Stimulated activated naive CD4-positive, alpha-beta T cell (primary cell): ENCODE measurements around the gene CTSK.
"Not testable (repeated sequence)": the region's sequence is repeated elsewhere in the genome, so short reads cannot be mapped to it uniquely, and the experiment has no call there.

Source experiments
- DNase-seq, 6 experiments: peaks; one replicate each; lab custom pipeline; 2025; lab: John Stamatoyannopoulos, UW

Gene CTSK

GRCh38 chr1:150808121-150808520, at the start of gene CTSK:
Gene CTSK, minus strand, starts transcription at chr1:150808260. Its CDS starts 1,455 bp downstream, at chr1:150806805.
- DNase-seq, result no peak

GRCh38 chr1:150852734-150853133, 44.7 kb upstream of the CTSK start:
- not testable (repeated sequence) for DNase-seq

DNA sequence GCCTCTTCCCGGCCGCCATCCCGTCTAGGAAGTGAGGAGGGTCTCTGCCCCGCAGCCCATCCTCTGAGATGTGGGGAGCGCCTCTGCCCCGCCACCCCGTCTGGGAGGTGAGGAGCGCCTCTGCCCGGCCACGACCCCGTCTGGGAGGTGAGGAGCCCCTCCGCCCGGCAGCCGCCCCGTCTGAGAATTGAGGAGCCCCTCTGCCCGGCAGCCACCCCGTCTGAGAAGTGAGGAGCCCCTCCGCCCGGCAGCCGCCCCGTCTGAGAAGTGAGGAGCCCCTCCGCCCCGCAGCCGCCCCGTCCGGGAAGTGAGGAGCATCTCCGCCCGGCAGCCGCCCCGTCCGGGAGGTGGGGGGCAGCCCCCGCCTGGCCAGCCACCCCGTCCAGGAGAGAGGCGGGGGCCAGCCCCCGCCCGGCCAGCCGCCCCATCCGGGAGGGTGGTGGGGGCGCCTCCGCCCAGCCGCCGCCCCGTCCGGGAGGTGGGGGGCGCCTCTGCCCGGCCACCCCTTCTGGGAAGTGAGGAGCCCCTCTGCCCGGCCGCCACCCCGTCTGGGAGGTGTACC, 42.8 kb upstream of the CTSK start:
- not testable (repeated sequence) for DNase-seq

- DNase-seq, result no peak
Measured at GRCh38 chr1:150846473-150847146, 38.5 kb upstream of the CTSK start.

DNA sequence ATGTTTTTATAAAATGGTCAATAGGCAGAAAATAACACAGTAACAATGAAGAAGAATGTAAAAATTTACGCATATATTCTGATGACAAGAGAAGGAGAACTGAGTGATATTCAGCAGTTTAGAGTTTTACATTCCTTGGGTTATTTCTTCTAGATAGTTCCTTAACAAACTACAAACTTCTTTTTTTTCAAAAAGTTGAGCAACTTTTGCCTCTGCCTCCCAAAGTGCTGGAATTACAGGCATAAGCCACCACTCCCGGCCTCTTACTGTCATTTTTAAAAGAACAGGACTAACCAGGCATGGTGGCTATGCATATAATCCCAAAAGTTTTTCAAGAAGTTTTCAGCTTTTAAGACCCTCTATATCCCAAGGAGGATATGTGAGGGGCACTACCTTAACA, 35.4 kb upstream of the CTSK start:
- DNase-seq, result no peak

DNA sequence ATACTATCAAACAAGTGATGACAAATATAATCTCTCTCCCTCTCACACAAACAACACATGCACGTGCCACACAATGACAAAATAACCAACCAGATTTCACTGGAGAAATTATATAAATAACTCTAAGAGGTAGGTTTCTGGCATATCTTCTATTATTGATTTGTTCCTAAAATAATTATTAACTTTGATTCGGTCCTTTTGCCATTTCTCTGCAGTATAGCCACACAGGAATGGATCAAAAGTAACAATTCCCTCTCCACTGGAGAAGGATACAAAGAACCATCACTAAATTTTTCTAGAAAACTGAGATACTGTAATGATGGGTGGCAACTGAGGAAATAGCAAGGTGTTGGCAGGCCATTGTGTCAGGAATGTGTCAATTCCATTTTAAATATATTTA, 34.9 kb upstream of the CTSK start:
- DNase-seq, result no peak

GRCh38 chr1:150842343-150842742, 34.3 kb upstream of the CTSK start:
- DNase-seq, result no peak

GRCh38 chr1:150841626-150842025, 33.6 kb upstream of the CTSK start:
- peak in 3 of 6 experiments; percentile 62 to 74 (median 66) for DNase-seq

- DNase-seq, result not testable (repeated sequence)
Measured at GRCh38 chr1:150840850-150841249, 32.8 kb upstream of the CTSK start.

- no peak for DNase-seq
Measured at GRCh38 chr1:150836129-150836773, 28.2 kb upstream of the CTSK start.

- DNase-seq, result not testable (repeated sequence)
Measured at GRCh38 chr1:150833961-150834360, 25.9 kb upstream of the CTSK start.

DNA sequence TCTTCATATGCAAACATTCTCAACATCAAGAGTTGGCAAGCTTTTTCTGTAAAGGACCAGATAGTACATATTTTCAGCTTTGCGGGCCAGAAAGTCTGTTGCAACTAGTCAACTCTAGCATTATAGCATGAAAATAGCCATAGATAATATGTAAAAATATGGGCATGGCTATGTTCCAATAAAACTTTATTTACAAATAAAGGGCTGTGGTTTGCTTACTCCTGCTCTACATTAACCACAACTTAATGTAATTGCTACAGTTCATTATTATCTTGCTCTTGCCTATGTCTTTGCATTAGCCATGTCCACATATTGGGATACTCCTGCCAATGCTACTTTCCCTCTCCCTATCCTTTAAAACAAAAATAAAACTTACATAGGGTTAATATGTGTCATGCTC, 24.5 kb upstream of the CTSK start:
- DNase-seq, result no peak

- no peak for DNase-seq
Measured at GRCh38 chr1:150829751-150830150, 21.7 kb upstream of the CTSK start.

GRCh38 chr1:150826299-150826698, 18.2 kb upstream of the CTSK start:
- DNase-seq, result no peak

- DNase-seq, result no peak
Measured at GRCh38 chr1:150820730-150821512, 12.9 kb upstream of the CTSK start.

DNA sequence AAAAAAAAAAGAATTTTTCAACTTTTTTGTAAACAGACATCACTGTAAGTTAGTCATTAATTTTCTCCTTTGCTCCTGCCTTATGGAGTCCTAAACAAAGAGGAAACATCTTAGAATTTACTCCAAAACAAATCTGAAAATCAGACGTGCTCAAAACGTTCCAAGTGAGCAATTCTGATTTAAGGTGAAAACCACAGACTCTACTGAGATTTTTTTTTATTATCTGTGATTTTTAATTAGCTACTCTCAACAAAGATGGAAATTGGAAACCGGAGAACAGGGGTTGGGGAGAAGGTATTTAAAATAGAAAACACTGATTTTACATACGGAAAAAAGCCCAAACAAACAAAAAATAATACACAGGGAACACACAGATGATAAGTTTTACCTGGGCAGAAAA, 7.8 kb upstream of the CTSK start:
- no peak for DNase-seq

DNA sequence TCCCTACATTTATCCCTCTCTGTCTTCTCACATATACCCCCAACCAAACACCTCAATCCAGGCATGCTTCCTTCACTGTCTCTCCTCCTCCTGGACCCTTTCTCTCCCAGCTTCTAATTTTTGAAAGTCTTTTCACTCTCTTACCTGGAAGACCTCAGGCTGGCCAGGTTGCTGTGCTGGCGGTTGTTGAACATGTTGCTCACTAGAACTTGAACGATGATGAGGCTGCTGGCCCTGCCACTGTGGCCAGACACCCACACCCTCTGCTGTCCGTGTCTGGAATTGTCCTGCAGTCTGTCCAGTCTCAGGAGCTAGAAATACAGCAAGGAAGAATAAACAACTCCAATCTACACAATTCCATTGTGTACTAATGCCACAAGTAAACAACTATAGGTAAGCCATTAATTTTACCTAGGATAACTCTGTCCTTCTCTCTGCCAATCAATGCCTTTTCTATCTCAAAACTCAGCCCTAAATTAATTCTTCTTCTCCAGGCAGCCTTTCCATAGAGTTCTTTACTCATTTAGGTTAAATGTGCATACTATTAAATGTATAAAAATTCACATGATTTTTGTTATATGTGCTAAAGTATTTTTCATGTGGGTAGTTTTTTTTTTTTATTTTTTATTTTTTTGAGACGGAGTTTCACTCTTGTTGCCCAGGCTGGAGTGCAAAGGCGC, 5.1 kb upstream of the CTSK start:
- no peak for DNase-seq

DNA sequence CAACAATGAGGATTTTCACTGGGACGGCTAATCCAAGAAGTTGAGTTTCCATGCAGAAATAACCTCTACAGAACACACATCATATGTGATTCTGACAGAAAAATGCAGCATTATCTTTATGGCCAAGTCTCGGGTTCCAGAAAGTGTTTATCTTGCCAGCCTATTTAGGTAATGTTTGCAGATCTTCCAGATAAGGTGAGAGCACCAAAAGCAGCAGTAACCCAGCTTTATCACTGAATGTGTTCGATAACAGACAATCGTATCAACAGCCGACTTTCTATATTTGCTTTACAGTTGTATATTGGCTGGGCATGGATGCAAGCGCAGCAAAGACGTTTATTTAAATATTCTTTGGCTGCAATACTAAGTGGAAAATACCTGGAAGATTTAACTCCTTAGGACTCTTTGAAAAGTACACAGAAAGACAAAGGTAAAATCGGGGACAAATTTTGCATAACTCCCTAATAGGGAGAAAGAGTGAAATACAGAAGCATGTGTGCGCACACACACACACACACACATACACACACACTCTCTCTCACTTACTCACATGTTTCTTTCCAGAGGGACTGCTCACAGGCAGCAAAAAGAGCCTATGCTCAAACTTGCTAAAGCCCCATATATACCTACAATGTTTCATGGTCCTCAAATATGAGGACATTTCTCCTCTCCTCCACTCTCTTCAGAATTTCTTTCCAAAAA, 3.0 kb upstream of the CTSK start:
- DNase-seq, result no peak

DNA sequence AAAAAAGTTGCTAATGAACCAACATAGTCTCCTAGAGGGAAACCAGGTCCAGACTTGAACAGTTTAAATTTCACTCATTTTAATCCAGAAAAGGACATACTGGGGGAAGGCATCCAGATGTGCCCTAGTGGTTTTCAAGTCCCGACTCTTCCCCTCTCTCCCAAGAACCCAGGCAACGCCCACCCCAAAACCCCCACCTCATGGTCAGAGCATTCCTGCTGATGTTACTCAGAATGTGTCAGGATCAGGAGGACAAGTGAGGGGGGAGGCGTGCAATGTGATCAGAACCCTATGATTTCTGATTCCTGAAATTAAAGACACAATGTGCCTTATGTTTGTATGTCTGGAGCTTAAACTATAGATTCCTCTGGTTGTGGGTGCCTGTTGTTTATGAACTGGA, 1.6 kb upstream of the CTSK start:
- DNase-seq, result no peak

DNA sequence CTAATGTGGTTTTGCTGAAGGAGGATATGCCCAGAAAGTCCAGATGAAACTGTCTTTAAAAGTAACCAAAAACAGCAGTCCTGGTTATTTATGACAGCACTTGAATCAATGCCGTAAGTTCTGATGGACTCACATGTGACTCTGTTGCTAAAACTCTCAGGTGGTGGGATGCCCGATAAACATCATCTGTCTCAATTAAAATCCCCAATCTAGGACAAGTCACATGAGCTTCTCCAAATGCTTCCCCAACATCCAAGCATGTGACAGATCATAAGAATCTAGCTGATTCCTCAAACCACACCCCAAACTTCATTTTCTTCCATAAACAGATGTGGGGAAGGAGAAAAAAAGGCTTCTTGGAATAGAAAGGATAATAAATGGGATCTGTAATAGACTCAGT, 786 bp upstream of the CTSK start:
- DNase-seq, result no peak

GRCh38 chr1:150807249-150808023, 624 bp downstream of the CTSK start:
- DNase-seq, result no peak
